ENCODE results near the gene SLC6A7.

The SLC6A7 gene

DNA sequence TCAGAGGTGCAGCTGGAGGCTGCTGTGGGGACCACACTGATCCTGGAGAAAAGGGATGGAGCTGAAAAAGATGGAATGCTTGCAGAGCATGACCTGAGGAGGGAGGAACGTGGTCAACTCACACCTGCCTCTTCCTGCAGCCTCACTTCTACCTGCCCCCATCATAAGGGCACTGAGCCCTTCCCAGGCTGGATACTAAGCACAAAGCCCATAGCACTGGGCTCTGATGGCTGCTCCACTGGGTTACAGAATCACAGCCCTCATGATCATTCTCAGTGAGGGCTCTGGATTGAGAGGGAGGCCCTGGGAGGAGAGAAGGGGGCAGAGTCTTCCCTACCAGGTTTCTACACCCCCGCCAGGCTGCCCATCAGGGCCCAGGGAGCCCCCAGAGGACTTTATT is 5.9 kb upstream of the SLC6A7 start:
- Mint-ChIP-seq H3K4me1 (no peaks in the 10 kb centered on the region), H3K36me3 (no peaks in the 10 kb centered on the region), H3K27me3 (peaks cover 51% of the 10 kb centered on the region), H3K9me3 (no peaks in the 10 kb centered on the region), H3K27ac (no peak overlapping the region), H3K4me3 (no peak overlapping the region)
- CTCF ChIA-PET, result no interaction called here
- no peak for DNase-seq

DNA sequence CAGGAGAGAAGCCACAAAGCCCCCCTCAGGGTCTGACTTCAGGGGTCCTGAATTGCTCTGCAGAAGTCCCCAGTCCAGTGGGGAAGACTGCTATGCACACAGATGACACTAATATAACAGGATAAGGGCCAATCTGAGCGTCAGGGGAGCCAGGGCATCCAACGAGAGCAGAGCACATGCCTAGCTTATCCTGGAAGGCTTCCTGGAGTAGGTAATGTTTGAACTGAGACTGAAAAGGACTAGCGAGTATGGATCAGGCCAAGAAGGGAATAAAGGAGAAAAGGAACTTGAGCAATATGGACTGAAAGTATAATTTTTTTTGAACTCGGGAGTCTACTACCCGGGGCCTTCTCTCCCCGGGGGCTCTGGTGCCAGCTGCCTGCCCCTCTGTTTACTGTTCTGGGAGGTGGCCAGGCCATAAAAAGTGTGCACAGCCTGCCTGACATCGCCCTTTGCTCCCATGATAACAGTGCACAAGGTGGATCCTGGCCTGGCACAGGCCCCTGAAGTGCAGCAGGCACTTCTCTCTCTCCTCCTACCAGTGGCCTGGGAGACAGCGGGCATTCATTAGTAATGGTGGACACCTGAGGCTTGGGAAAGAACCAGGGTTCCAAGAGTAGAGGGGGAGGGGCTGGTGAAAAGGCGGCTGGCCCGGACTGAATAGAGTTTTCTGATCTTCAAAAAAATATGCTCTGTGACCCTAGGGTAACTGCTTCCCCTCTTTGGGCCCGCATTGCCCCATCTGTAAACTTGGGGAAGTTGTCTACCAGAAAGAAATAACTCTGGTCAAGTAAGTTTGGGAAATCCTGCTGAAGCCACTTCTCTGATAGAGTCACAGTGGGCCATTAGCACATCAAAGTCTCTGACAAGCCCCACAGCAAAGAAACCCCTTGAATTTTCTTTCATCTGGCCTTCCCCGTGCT is 4.6 kb upstream of the SLC6A7 start:
- H3K36me3 Mint-ChIP-seq, result no peaks in the 10 kb centered on the region
- DNase-seq, result no peak

DNA sequence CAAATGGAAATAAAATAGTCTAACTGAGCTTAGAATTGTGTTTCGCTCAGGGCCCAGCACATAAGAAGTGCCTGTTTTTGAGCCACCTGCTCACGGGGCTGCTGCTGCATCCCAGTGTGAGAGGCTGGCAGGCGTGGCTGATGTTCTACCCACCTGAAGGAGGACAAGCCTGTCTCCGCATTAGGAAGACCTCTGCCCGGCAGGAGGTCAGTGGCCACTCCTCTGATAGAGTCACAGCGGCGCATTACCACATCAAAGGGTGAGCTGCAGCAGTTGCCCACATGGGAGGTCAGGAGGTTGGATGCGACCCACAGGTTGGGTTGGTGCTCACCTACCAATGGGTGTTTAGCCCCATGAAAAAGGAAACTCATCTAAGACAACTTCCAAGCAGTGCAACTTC is 3.7 kb upstream of the SLC6A7 start:
- CTCF ChIA-PET, result interaction anchor here (1.6 kb wide), 1 partner anchor 13 kb away, joined by 3 read pairs; no protein-coding TSS in a partner anchor
- no peaks in the 10 kb centered on the region for H3K9me3 Mint-ChIP-seq
- no peaks in the 10 kb centered on the region for H3K36me3 Mint-ChIP-seq
- no peak for DNase-seq
- H3K4me1 Mint-ChIP-seq, result no peaks in the 10 kb centered on the region
- peaks cover 66% of the 10 kb centered on the region for H3K27me3 Mint-ChIP-seq
- H3K4me3 Mint-ChIP-seq, result no peak overlapping the region
- no peak overlapping the region for H3K27ac Mint-ChIP-seq

More for the DNA sequence above, 4.6 kb upstream of the SLC6A7 start:
- CTCF ChIA-PET, result interaction anchor here (1.6 kb wide), 1 partner anchor 14 kb away, joined by 3 read pairs; no protein-coding TSS in a partner anchor
- H3K4me1 Mint-ChIP-seq, result no peaks in the 10 kb centered on the region
- peaks cover 63% of the 10 kb centered on the region for H3K27me3 Mint-ChIP-seq
- no peaks in the 10 kb centered on the region for H3K9me3 Mint-ChIP-seq
- no peak overlapping the region for H3K27ac Mint-ChIP-seq
- H3K4me3 Mint-ChIP-seq, result no peak overlapping the region

DNA sequence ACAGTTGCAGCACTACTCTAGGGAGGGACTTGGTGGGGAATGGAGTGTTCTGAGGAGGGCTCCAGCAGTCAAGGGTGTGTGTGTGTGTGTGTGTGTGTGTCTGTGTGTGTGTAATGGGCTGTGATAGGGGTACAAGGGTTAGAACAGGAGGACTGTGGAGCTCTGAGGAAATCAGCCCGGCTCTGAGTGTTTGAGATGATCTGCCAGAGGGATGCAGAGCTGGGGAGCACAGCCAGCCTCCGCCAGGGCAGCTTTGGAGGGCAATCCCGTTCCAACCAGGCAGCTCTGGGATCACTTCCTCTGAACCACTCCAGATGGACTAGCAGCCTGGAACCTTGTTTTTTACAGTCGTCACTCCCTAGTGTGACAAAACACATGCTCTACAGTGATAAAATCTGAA is 3.0 kb upstream of the SLC6A7 start:
- no peak for DNase-seq
- CTCF ChIA-PET, result interaction anchor here (0.6 to 1.6 kb wide), 2 partner anchors 11 to 13 kb away, joined by 3 read pairs; no protein-coding TSS in a partner anchor
- Mint-ChIP-seq H3K4me1 (no peaks in the 10 kb centered on the region), H3K36me3 (no peaks in the 10 kb centered on the region), H3K4me3 (no peak overlapping the region), H3K9me3 (no peaks in the 10 kb centered on the region), H3K27me3 (peaks cover 71% of the 10 kb centered on the region), H3K27ac (no peak overlapping the region)

DNA sequence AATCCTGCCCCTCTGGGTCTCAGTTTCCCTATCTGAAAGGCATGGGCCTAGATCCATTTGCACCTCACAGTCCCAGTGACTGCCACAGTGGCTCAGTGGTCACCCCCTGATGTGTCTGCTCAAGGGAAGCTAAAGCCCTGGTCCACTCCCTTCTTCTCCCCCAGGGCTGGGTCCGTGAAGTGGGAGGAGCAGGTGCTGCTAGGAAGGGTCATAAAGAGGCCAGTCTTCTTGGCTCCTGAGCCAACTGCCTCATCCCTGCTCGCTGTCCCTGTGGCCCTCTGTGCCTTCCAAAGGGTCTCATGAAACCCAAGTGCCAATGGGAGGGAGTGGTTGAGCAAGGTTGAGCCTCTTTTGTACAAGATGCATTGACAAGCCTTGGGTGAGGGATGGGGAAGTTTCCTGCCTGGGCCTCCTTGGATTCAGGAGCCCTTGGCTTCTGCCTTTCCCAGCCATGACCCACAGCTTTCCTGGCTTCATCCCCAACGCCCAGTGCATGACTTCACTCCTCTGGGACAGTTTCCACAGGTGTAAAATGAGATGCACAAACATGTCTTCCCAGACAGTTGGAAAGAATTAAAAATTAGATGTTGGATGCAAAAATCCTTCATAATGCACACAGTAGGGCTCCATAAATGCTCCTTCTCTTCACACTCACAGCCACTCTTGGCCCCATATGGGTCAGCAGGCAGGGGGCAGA is 1.6 kb upstream of the SLC6A7 start:
- CTCF ChIA-PET, result interaction anchor here (1.1 kb wide), 1 partner anchor 26 kb away, joined by 4 read pairs; no protein-coding TSS in a partner anchor
- H3K27ac Mint-ChIP-seq, result no peak overlapping the region
- no peaks in the 10 kb centered on the region for H3K4me1 Mint-ChIP-seq
- H3K9me3 Mint-ChIP-seq, result no peaks in the 10 kb centered on the region
- no peak overlapping the region for H3K4me3 Mint-ChIP-seq
- peaks cover 75% of the 10 kb centered on the region for H3K27me3 Mint-ChIP-seq
- H3K36me3 Mint-ChIP-seq, result no peaks in the 10 kb centered on the region
- no peak for DNase-seq

DNA sequence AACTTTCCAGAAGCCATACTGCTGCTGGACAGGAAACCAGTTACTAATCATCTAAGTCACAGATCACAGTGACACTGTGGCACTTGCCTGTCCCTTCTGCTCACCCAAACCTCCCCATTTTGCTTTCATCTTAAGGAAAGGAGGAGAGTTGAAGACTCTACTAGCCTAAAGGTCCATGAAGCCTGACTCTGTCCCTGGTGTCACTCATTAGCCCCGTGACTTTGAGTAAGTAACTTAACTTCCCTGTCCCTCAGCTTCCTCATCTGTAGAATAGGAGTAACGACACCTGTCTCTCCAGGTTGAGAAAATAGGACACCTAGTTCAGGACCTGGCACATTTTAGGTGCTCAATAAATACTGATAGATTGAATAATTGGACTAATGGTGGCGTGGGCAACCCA is 536 bp upstream of the SLC6A7 start:
- CTCF ChIA-PET, result interaction anchor here (1.1 kb wide), 1 partner anchor 27 kb away, joined by 4 read pairs; no protein-coding TSS in a partner anchor
- H3K4me3 Mint-ChIP-seq, result no peak overlapping the region
- H3K36me3 Mint-ChIP-seq, result no peaks in the 10 kb centered on the region
- peaks cover 80% of the 10 kb centered on the region for H3K27me3 Mint-ChIP-seq
- no peak overlapping the region for H3K27ac Mint-ChIP-seq
- no peaks in the 10 kb centered on the region for H3K4me1 Mint-ChIP-seq
- H3K9me3 Mint-ChIP-seq, result no peaks in the 10 kb centered on the region
- DNase-seq, result no peak

DNA sequence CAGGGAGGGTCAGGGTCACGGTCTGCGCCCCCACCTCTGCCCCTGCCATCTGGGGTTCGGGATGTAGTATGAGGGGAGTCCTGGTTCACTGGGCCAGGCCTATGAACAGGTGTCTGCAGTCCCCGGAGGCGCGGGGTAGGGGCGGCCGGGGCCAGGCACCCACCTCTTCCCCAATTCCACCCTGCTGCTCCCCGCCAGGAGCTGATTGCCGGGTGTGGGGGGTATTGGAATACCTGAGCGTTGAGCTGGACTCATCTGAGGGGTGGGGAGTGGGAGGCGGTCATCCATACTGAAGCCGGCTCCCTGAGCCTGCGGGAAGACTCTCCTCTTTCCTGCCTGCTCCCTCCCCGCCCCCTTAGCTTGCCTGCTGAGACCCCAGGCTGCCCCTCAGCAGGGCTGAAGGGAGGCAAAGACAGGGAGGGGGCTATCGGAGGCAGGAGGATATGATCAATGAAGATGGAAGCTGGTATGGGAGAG is 679 bp downstream of the SLC6A7 start:
- Mint-ChIP-seq H3K27ac (no peak overlapping the region), H3K27me3 (peaks cover 82% of the 10 kb centered on the region), H3K36me3 (no peaks in the 10 kb centered on the region), H3K9me3 (no peaks in the 10 kb centered on the region), H3K4me3 (no peak overlapping the region), H3K4me1 (no peaks in the 10 kb centered on the region)
- DNase-seq, result no peak
- CTCF ChIA-PET, result no interaction called here

DNA sequence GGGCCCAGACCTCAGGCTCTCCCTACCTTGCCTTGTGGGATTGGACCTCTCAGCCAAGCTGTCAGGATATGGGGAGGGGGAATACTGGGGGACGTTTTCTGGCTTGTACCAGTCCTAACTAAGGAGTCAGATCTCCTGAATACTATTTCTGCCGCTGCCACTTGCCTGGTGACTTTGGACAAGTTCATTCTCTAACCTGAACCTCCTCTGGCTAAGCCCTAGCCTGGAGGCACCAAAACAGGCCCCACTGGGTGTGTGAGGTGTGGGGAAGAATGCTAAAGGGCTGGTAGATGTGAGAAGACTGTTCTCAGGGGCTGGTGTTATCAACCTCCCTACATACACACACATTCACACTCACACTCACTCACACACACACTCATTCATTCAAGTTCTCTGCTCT is 1.1 kb downstream of the SLC6A7 start:
- no peak for DNase-seq
- no peak overlapping the region for H3K4me3 Mint-ChIP-seq
- H3K4me1 Mint-ChIP-seq, result no peaks in the 10 kb centered on the region
- CTCF ChIA-PET, result no interaction called here
- no peaks in the 10 kb centered on the region for H3K9me3 Mint-ChIP-seq
- no peaks in the 10 kb centered on the region for H3K36me3 Mint-ChIP-seq
- H3K27ac Mint-ChIP-seq, result no peak overlapping the region
- peaks cover 86% of the 10 kb centered on the region for H3K27me3 Mint-ChIP-seq

DNA sequence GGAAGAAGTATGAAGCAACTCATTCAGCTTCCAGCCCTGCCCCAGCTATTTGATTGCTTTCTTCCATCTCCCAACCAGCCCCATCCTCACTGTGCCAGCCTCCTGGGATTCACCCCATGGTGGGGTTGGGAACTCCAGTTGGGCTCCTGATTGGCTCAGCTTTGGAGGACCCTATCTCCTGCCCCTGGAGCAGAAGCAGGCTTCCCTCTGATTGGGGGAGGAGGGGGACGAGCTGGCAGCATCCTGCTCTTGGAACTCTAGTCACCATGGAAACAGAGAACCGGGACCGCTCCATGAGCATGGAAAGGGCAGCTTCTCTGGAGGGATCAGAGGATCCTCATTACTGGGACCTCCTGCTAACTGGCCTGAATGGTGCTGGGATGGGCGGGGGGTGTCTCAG is 2.6 kb downstream of the SLC6A7 start:
- DNase-seq, result no peak
- no peaks in the 10 kb centered on the region for H3K4me1 Mint-ChIP-seq
- CTCF ChIA-PET, result interaction anchor here (0.6 kb wide), 1 partner anchor 356 kb away, joined by 3 read pairs; no protein-coding TSS in a partner anchor
- no peak overlapping the region for H3K4me3 Mint-ChIP-seq
- no peak overlapping the region for H3K27ac Mint-ChIP-seq
- H3K36me3 Mint-ChIP-seq, result no peaks in the 10 kb centered on the region
- peaks cover 83% of the 10 kb centered on the region for H3K27me3 Mint-ChIP-seq
- H3K9me3 Mint-ChIP-seq, result no peaks in the 10 kb centered on the region

DNA sequence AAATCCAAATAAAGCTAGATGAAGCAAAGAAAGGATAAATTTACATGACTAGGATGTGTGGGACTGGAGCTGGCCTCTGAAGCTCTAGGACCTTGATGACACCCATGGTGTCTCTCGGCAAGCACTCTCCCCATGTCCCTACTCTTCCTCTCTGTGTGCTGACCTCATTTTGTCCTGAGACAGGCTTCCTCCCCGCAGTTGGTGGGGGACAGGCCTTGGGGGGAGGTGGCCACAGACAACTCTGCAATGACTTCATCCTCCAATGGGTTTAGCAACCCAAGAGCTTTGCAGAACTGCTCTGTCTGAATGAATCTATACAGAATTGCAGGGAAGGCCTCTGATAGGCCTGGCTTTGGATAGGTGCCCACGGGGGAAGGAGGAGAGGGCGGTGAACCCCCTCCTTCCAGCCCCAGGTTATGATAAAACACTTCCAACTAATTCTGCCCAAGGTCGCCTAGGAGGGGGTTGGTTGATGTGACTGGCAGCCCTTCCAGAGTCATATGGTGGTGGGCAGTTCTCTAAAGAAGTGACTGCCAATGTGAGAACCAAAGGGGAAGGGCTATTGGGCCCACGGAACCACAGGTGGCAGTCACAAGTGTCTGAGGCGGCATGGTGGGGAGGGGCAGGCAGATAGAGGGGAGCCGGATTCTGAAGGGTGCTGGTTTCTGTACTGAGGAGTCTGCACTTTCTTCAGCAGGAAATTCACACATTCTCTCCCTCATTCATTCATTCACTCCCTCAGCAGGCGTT is 6.0 kb downstream of the SLC6A7 start:
- DNase-seq, result no peak
- Mint-ChIP-seq H3K4me1 (no peaks in the 10 kb centered on the region), H3K27ac (no peak overlapping the region), H3K27me3 (peaks cover 64% of the 10 kb centered on the region), H3K9me3 (no peaks in the 10 kb centered on the region), H3K4me3 (no peak overlapping the region), H3K36me3 (no peaks in the 10 kb centered on the region)
- CTCF ChIA-PET, result interaction anchor here (1.2 kb wide), 1 partner anchor 23 kb away, joined by 4 read pairs; no protein-coding TSS in a partner anchor

DNA sequence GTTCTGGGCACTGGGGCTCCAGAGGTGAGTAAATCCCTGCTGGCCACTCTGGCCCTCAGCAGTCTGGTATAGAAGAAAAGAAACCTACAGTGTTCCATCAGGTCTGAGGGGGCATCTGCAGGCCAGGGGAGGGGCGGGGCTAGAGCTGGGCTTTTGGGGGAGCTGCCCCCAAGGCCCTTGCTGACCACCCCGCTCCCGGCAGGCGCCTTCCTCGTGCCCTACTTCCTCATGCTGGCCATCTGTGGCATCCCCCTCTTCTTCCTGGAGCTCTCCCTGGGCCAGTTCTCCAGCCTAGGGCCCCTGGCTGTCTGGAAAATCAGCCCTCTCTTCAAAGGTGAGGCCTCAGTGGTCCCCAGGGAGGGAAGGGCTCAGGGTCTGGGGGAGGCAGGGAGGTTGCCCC is 6.7 kb downstream of the SLC6A7 start:
- no peaks in the 10 kb centered on the region for H3K36me3 Mint-ChIP-seq
- H3K27me3 Mint-ChIP-seq, result peaks cover 60% of the 10 kb centered on the region
- no peak overlapping the region for H3K27ac Mint-ChIP-seq
- CTCF ChIA-PET, result no interaction called here
- H3K9me3 Mint-ChIP-seq, result no peaks in the 10 kb centered on the region
- H3K4me3 Mint-ChIP-seq, result no peak overlapping the region
- no peaks in the 10 kb centered on the region for H3K4me1 Mint-ChIP-seq
- DNase-seq, result no peak

DNA sequence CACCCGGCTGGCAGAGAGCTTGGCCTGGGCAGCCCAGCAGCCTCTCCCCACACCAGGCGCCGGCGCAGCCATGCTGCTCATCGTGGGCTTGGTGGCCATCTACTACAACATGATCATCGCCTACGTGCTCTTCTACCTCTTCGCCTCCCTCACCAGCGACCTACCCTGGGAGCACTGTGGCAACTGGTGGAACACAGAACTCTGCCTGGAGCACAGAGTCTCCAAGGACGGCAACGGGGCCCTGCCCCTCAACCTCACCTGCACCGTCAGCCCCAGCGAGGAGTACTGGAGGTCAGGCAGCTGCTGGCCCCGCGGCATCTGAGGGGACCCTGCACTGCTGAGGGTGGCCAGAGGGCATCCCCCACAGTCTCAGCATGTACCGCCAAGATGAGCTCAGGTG is 7.1 kb downstream of the SLC6A7 start:
- no peaks in the 10 kb centered on the region for H3K9me3 Mint-ChIP-seq
- no peak overlapping the region for H3K27ac Mint-ChIP-seq
- no peak for DNase-seq
- H3K27me3 Mint-ChIP-seq, result peaks cover 56% of the 10 kb centered on the region
- CTCF ChIA-PET, result no interaction called here
- no peaks in the 10 kb centered on the region for H3K4me1 Mint-ChIP-seq
- no peak overlapping the region for H3K4me3 Mint-ChIP-seq
- H3K36me3 Mint-ChIP-seq, result no peaks in the 10 kb centered on the region

DNA sequence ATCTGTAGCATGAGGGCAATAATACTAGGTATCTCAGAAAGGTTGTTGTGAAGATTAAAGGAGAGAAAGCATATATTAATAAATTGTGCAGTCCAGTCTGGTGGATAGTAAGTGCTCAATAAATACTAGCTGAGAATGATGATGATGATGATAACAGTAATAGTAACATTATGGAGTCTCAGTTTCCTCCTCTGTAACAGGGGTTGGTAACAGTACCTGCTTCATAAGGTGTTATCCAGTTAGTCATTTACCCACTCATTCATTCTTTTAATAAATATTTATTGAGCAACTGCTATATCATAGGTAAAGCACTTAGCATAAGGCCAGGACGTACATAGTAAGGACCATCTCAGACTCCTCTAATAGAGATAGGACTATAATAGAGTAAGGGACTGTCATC is 7.6 kb downstream of the SLC6A7 start:
- Mint-ChIP-seq H3K27ac (no peak overlapping the region), H3K4me1 (no peaks in the 10 kb centered on the region), H3K36me3 (no peaks in the 10 kb centered on the region), H3K4me3 (no peak overlapping the region), H3K27me3 (peaks cover 56% of the 10 kb centered on the region), H3K9me3 (no peaks in the 10 kb centered on the region)
- no peak for DNase-seq
- CTCF ChIA-PET, result no interaction called here

DNA sequence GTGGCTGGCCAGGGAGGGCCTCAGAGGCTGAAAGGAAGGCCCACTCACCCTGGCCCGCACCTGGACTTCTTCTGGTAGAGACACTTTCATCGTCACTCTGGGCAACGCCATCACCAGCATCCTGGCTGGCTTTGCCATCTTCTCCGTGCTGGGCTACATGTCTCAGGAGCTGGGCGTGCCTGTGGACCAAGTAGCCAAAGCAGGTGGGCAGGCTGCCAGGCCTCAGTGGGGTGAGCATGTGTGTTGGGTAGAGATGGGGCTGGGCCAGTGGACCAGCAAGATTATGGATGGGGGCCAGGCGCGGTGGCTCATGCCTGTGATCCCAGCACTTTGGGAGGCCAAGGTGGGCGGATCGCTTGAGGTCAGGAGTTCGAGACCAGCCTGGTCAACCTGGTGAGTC is 12.6 kb downstream of the SLC6A7 start:
- no peaks in the 10 kb centered on the region for H3K9me3 Mint-ChIP-seq
- no peak overlapping the region for H3K4me3 Mint-ChIP-seq

More for the DNA sequence above, 12.6 kb downstream of the SLC6A7 start:
- CTCF ChIA-PET, result no interaction called here
- Mint-ChIP-seq H3K27me3 (peaks cover 38% of the 10 kb centered on the region), H3K27ac (no peak overlapping the region), H3K4me1 (no peaks in the 10 kb centered on the region), H3K36me3 (no peaks in the 10 kb centered on the region)
- no peak for DNase-seq
